CD4-positive, alpha-beta T cell treated with Interleukin-10 for 1 hour (primary cell): ENCODE data around the gene IVD.

Source experiments
- DNase-seq: peaks from one replicate; pipeline ENCODE4 v3.0.0-alpha.2; 2020

The IVD gene

GRCh38 chr15:40405501-40406381 is at the start of gene IVD:
TSS of gene IVD (plus strand) at chr15:40405795. CDS start at chr15:40405828, 33 bp downstream.
- peak; percentile 89 for DNase-seq

DNA sequence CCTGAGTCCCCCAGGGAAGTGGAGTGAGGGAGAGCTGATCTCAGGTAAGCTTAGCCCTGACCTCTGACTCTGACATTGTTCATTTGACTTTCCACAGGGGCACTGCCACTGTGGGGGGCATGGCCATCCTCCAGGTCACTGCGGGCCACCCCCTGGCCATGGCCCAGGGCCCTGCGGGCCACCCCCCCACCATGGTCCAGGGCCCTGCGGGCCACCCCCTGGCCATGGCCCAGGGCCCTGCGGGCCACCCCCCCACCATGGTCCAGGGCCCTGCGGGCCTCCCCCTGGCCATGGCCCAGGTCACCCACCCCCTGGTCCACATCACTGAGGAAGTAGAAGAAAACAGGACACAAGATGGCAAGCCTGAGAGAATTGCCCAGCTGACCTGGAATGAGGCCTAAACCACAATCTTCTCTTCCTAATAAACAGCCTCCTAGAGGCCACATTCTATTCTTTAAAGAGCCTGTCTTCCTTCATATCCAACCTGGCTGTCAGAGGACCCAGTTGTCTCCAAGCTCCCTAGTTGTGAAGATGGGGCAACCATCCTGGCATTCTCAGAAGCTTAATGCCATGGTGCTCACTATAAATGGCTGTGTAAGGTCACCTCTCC is 49.5 kb upstream of the IVD start:
- no peak for DNase-seq

GRCh38 chr15:40357246-40357645 is 48.3 kb upstream of the IVD start:
- DNase-seq: no peak

GRCh38 chr15:40357723-40358470 is 47.7 kb upstream of the IVD start, which contains the start of gene DISP2:
TSS of gene DISP2 (plus strand) at chr15:40358219. CDS start at chr15:40358322, 103 bp downstream.
- peak; percentile 91 for DNase-seq

GRCh38 chr15:40358471-40359353 is 46.9 kb upstream of the IVD start:
- DNase-seq: no peak

DNA sequence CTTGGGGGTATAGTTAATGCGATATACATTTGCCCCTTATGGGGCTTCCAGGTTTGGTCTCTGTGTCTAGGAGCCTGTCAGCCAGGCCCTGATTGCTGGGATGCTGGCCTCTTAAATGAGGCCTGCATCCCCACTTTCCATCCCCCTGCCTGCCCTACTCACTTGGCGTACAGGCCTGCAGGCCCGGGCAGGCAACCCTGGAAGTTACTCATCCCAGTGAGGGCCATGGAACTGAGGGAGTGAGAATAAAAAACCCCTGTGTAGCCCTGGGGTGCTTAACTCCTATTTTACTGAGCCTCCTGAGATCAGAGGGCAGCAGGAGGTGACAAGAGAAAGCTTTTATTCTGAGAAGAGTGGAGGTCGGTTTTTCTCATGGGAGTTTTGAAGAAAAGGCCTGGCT is 45.6 kb upstream of the IVD start:
- DNase-seq: no peak

DNA sequence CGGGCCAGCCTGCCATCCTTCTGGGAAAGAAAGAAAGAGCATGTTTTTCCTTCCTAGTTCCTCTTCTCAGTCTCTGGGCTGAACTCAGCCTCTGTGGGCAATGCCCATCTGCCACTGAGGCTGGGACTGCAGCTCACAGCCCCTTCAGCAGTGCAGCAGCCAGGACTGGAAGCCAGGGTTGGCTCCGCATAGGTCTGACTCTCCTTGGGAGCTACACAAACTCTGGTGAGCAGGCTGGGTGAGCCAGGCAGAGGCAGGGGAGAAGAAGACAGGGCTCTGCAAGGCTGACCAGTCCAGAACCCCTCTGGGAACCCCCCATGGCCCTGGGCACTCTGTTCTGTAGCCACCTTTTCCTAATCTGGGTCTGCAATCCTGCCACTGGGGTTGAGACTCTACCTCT is 44.0 kb upstream of the IVD start:
- no peak for DNase-seq

- no peak for DNase-seq
These were observed 42.0 kb upstream of the IVD start for GRCh38 chr15:40363611-40364010.

- DNase-seq: no peak
These were observed 41.3 kb upstream of the IVD start for GRCh38 chr15:40364251-40364650.

GRCh38 chr15:40365016-40365415 is 40.6 kb upstream of the IVD start:
- no peak for DNase-seq

DNA sequence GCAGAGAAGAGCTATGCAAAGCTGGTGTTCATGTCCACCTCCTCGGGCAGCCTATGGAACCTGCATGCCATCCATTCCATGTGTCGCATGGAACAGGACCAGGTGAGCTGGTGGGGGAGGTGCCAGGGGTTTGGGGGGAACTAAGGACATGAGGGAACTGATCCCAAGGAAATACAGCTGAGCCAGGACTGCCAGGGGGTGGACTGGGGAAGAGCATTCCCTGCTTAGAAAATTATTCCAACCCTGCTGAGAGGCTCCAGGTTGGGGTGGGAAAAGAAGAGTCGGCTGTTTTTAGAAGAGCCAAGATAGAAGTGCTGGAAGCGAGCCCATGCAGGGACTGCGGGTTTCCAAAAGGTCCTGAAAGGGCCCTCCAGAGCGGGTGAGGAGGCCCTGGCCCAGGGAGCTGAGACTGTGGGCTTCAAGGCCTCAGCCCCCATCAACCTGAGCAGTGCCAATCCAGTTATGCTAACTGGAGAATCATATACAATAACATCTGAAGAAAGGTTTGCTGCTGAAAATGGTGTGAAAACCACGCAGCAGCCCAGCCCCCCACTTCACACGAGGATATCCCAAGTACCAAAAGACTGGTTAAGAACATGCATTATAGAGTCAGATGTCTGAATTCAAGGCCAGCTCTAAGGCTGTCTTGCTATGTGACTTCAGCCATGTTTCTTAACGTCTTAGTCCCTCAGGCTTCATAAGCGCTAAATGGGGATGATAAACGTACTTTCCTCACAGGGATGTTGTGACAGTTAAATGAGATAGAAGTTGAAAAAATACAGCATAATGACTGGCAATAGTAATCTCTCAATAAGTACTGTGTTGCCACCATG is 39.8 kb upstream of the IVD start:
- no peak for DNase-seq

GRCh38 chr15:40366457-40367370 is 38.9 kb upstream of the IVD start:
- no peak for DNase-seq

GRCh38 chr15:40367371-40367685 is 38.3 kb upstream of the IVD start:
- no peak for DNase-seq

GRCh38 chr15:40367686-40368611 is 37.6 kb upstream of the IVD start:
- DNase-seq: peak; percentile 93

GRCh38 chr15:40368719-40369473 is 36.7 kb upstream of the IVD start:
- DNase-seq: no peak

GRCh38 chr15:40369474-40369869 is 36.1 kb upstream of the IVD start:
- no peak for DNase-seq

DNA sequence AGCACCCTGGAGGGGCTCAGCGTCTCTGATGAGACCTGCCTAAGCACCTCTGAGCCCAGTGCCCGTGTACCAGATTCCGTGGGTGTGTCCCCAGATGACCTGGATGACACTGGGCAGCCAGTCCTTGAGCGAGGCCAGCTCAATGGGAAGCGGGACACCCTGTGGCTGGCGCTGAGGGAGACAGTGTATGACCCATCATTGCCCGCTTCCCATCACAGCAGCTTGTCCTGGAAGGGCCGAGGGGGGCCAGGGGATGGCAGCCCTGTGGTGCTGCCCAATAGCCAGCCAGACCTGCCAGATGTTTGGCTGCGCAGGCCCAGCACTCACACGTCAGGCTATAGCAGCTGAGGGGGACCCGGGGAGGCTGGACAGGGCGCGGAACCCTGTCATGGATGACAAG is 35.6 kb upstream of the IVD start:
- no peak for DNase-seq

GRCh38 chr15:40372981-40373380 is 32.6 kb upstream of the IVD start:
- DNase-seq: no peak

GRCh38 chr15:40377606-40378005 is 28.0 kb upstream of the IVD start:
- DNase-seq: no peak
